GM13976 (cell line): ENCODE results near the gene COLGALT1.
"Not testable (repeated sequence)": the region's sequence is repeated elsewhere in the genome, so short reads cannot be mapped to it uniquely, and the experiment has no call there.

Source experiments
- DNase-seq: peaks from one replicate; pipeline ENCODE4 v3.0.0; 2012; ENCODE audit warnings: low spot score
- CTCF ChIP-seq: IDR thresholded peaks from 2 replicates; pipeline ENCODE4 v1.5.1; 2012; ENCODE audit warnings: borderline replicate concordance, mild to moderate bottlenecking; ENCODE audit not compliant: insufficient read depth; ENCODE audit errors: extremely low read depth, missing control alignments, control extremely low read depth
- in situ Hi-C: fragments of 300-500 bp; cut with MboI; formaldehyde crosslinking; loops from one replicate; pipeline ENCODE4 v1.12.0; 2022; ENCODE audit warnings: low sequenced_read_pairs, mixed read lengths, inconsistent platforms; ENCODE audit not compliant: unreplicated experiment

COLGALT1 gene

GRCh38 chr19:17580470-17581144 is 25.2 kb downstream of the COLGALT1 start:
- no peak for TF ChIP-seq CTCF
- DNase-seq = peak; percentile 20
- in situ Hi-C loops = no loop called here

GRCh38 chr19:17581211-17581874 is 25.9 kb downstream of the COLGALT1 start:
- in situ Hi-C loops = no loop called here
- DNase-seq = no peak
- TF ChIP-seq CTCF = no peak

GRCh38 chr19:17582613-17583012 is 27.2 kb downstream of the COLGALT1 start:
- no peak for DNase-seq
- no peak for TF ChIP-seq CTCF
- in situ Hi-C loops = no loop called here

- in situ Hi-C loops = no loop called here
These were observed 28.7 kb downstream of the COLGALT1 start for GRCh38 chr19:17584132-17584531.

GRCh38 chr19:17585395-17585794 is 29.9 kb downstream of the COLGALT1 start:
- DNase-seq, in situ Hi-C loops: not testable (repeated sequence)

More at GRCh38 chr19:17584132-17584531, 28.7 kb downstream of the COLGALT1 start:
- TF ChIP-seq CTCF = no peak
- DNase-seq = no peak

- in situ Hi-C loops = no loop called here
- TF ChIP-seq CTCF = no peak
- DNase-seq = no peak
These were observed 35.4 kb downstream of the COLGALT1 start for GRCh38 chr19:17590866-17591265.

GRCh38 chr19:17594296-17594695 is 38.8 kb downstream of the COLGALT1 start:
- DNase-seq, in situ Hi-C loops: not testable (repeated sequence)

GRCh38 chr19:17598063-17598462 is 42.6 kb downstream of the COLGALT1 start:
- DNase-seq, in situ Hi-C loops: not testable (repeated sequence)
